ENCODE results near the gene RAB19. TPM values are rescaled to one million over a fixed set of nuclear protein-coding genes. Genes with fewer than 3 reads are reported as not detected.

The RAB19 gene
- polyA plus RNA-seq, 1 donor from 2014 or later = not detected

DNA sequence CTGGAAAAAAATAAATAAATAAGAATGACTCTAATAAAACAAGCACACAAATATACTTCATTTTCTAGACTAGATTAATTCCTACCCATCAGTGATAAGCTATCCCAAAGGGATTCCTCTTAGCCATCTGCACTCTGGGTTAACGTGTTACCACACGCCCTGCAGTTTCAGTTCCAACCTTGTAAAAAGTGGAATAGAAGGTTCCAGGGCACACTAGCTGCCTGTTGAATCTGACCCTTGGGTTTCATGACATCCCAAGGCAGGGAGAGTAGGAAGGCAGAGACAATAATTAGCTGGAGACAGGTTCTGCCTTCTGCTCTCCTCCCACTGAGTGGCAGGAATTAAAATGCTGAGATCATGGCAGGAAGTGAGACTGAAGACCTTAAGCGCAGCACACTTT, 39.0 kb upstream of the RAB19 start:
- H4K20me1 ChIP-seq (ENCODE audit: insufficient read depth) = no peaks in the 10 kb centered on the region
- no peaks in the 10 kb centered on the region for H3K9me2 ChIP-seq (ENCODE audit: insufficient read depth, low read length)
- H3K36me3 ChIP-seq (ENCODE audit: insufficient read depth, low read length) = no peaks in the 10 kb centered on the region
- no peak overlapping the region for H2AFZ ChIP-seq (ENCODE audit: low read depth, low read length)
- no peak overlapping the region for H3K9ac ChIP-seq (ENCODE audit: low read length)
- H3K79me2 ChIP-seq (replicated peaks; ENCODE audit: insufficient read depth, low read length) = no peaks in the 10 kb centered on the region
- no peak overlapping the region for H3K4me2 ChIP-seq (ENCODE audit: low read length)
- no peaks in the 10 kb centered on the region for H3K9me3 ChIP-seq (ENCODE audit: low read length)
- H3K27me3 ChIP-seq (ENCODE audit: insufficient read depth, low read depth, low read length) = no peaks in the 10 kb centered on the region
- H3F3A ChIP-seq (ENCODE audit: insufficient read depth, low read length, poor library complexity, severe bottlenecking) = no peaks in the 10 kb centered on the region
- no peak overlapping the region for H3K4me3 ChIP-seq (ENCODE audit: low read length)
- no peak for TF ChIP-seq EZH2 (IDR thresholded peaks at IDR 0.05; ENCODE audit: borderline replicate concordance, insufficient read depth, low read length, poor library complexity, severe bottlenecking)
- TF ChIP-seq CTCF (IDR thresholded peaks at IDR 0.05; ENCODE audit: poor library complexity, severe bottlenecking) = no peak
- TF ChIP-seq SMC3 (conservative IDR thresholded peaks at IDR 0.05; ENCODE audit: poor library complexity) = no peak
- no peak for TF ChIP-seq MXI1 (conservative IDR thresholded peaks at IDR 0.05; ENCODE audit: poor library complexity, severe bottlenecking)
- TF ChIP-seq TAF1 (IDR thresholded peaks at IDR 0.05; ENCODE audit: low read depth) = no peak
- TF ChIP-seq EP300 (conservative IDR thresholded peaks at IDR 0.05; ENCODE audit: poor library complexity, severe bottlenecking) = no peak
- TF ChIP-seq POLR2AphosphoS5 (IDR thresholded peaks at IDR 0.05) = no peak
- no peak for TF ChIP-seq RAD21 (conservative IDR thresholded peaks at IDR 0.05)
- TF ChIP-seq, protein P1, sequence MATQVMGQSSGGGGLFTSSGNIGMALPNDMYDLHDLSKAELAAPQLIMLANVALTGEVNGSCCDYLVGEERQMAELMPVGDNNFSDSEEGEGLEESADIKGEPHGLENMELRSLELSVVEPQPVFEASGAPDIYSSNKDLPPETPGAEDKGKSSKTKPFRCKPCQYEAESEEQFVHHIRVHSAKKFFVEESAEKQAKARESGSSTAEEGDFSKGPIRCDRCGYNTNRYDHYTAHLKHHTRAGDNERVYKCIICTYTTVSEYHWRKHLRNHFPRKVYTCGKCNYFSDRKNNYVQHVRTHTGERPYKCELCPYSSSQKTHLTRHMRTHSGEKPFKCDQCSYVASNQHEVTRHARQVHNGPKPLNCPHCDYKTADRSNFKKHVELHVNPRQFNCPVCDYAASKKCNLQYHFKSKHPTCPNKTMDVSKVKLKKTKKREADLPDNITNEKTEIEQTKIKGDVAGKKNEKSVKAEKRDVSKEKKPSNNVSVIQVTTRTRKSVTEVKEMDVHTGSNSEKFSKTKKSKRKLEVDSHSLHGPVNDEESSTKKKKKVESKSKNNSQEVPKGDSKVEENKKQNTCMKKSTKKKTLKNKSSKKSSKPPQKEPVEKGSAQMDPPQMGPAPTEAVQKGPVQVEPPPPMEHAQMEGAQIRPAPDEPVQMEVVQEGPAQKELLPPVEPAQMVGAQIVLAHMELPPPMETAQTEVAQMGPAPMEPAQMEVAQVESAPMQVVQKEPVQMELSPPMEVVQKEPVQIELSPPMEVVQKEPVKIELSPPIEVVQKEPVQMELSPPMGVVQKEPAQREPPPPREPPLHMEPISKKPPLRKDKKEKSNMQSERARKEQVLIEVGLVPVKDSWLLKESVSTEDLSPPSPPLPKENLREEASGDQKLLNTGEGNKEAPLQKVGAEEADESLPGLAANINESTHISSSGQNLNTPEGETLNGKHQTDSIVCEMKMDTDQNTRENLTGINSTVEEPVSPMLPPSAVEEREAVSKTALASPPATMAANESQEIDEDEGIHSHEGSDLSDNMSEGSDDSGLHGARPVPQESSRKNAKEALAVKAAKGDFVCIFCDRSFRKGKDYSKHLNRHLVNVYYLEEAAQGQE (IDR thresholded peaks at IDR 0.05; ENCODE audit: borderline replicate concordance) = no peak
- no peak overlapping the region for H3K27ac ChIP-seq (ENCODE audit: low read length)

GRCh38 chr7:140367528-140367927, 36.3 kb upstream of the RAB19 start:
- H3K9me2 ChIP-seq (ENCODE audit: insufficient read depth, low read length) = no peaks in the 10 kb centered on the region
- H4K20me1 ChIP-seq (ENCODE audit: insufficient read depth) = no peaks in the 10 kb centered on the region
- H3K79me2 ChIP-seq (replicated peaks; ENCODE audit: insufficient read depth, low read length) = no peaks in the 10 kb centered on the region
- H3K9me3 ChIP-seq (ENCODE audit: low read length) = no peaks in the 10 kb centered on the region
- no peaks in the 10 kb centered on the region for H3F3A ChIP-seq (ENCODE audit: insufficient read depth, low read length, poor library complexity, severe bottlenecking)
- H3K4me2 ChIP-seq (ENCODE audit: low read length) = no peak overlapping the region
- H3K27ac ChIP-seq (ENCODE audit: low read length) = no peak overlapping the region
- H3K9ac ChIP-seq (ENCODE audit: low read length) = no peak overlapping the region
- no peaks in the 10 kb centered on the region for H3K36me3 ChIP-seq (ENCODE audit: insufficient read depth, low read length)
- no peak overlapping the region for H3K4me3 ChIP-seq (ENCODE audit: low read length)
- H3K27me3 ChIP-seq (ENCODE audit: insufficient read depth, low read depth, low read length) = no peaks in the 10 kb centered on the region
- no peak overlapping the region for H2AFZ ChIP-seq (ENCODE audit: low read depth, low read length)
- TF ChIP-seq MXI1 (conservative IDR thresholded peaks at IDR 0.05; ENCODE audit: poor library complexity, severe bottlenecking) (no peak), EP300 (conservative IDR thresholded peaks at IDR 0.05; ENCODE audit: poor library complexity, severe bottlenecking) (no peak), EZH2 (IDR thresholded peaks at IDR 0.05; ENCODE audit: borderline replicate concordance, insufficient read depth, low read length, poor library complexity, severe bottlenecking) (no peak)
